GM18867 (cell line): ENCODE data around the gene EXD3.

ENCODE experiments used
- ATAC-seq: cut with Tn5 transposase; IDR thresholded peaks from one replicate; pipeline ENCODE4 v1.9.1; 2021; ENCODE audit warnings: mild to moderate bottlenecking, moderate library complexity; ENCODE audit not compliant: unreplicated experiment

Gene EXD3

DNA sequence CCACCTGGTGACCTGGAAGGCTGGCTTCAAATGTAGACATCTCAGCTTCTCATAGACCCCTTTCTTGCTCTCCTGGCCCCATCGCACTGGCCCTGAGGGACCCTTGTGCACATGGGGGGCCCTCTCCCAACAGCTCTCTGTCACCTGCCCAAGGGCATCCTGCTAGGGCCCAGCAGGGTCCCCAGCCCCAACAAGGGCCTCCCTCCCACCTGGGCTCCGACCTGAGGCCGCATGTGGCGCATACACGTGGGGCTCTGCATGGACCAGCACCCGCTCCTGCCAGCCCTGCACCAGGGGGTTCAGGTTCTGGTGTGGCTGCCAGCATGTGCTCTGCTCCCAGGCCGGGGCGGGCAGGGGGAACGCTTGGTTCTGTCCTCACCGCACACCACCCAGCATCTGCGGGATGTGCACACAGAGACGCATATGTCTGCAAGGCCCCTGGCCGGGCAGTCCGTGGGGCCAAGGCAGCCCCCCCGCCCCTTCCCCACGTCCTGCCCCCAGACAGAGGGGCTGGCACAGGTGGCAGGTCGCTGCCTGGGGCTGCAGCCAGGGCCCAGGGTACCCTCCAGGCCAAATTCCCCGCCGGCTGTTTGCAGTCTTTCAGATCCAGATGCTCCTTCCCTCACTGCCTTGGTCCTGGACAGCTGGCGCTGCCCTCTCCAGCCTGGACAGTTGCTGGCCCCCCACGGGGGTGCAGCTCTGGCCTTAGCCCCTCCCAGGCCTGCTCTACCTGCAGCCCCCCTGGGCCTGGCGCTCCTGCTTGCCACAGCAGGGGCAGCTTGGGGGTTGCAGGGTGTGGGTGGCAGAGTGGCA is 103.0 kb downstream of the EXD3 start:
- ATAC-seq, result no peak

DNA sequence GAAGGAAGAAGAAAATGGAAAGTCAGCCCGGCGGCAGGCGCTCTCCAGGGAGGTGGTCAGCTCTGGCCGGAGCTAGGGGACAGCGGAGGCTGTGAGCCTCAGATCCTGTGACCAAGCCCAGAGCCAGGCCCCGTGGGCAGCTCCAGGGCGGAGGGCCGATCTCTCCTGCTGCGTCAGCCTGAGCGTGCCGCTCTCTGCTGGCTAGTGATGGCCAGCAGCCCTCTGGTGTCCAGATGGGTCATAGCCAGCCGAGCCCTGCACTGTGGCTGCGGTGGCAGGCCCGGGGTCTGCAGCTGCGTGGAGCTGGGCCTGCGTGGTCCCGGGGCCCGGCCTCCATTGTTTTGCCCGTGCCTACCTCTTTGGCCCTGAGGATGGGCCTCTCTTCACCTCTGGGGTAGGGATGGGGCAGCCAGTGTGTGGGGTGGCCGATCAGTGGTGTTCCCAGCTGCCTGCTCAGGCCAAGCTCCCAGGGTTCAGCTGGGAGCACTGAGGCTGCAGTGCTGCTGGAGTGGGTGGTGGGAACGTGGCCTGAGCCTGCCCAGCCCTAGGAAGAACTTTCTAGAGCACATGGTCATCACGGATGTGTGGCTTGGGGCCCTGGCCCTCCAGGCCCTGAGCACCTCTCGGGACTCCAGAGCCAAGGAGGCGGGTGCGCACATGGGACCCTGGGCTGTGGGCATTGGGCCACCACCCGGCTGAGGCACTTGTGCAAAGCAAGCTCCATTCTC is 103.8 kb downstream of the EXD3 start:
- no peak for ATAC-seq

- ATAC-seq, result no peak
Measured at GRCh38 chr9:137318602-137319001, 104.4 kb downstream of the EXD3 start.

DNA sequence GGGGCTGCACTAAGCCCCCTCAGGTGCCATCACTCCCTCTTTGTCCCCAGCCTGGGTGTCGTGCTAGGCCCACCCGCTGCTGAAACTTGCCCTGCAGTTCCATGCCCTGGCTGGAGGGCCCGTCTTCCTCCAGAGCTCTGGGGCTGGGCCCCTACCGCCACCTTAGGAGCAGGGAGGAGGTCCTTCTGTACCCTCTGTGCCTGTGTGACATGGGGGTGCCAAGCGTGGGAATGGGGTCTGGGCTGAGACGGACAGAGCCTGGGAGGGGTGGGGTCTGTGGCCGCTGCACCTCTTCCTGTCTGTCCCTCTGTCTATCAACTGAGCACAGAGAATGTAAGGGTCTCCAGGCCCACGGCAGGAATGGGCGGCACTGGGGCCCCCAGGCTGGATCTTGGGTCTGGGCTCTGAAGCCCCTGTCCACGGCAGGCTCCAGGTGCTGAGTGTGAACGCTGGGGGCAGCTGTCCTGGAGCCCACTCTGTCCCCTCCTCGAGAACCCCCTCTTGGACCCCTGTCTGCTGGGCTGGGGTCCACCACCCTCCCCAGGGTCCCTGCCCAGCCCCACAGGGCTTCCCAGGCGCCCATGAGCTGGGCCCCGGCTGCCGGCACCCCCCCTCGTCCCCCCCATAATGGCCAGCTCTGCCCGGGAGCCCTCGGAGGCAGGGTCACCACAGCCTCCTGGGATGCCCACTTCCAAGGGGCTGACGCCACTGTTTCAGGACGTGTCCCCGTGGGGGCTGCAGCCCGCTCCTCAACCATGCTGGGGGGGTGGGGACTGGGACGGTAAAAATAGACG is 105.0 kb downstream of the EXD3 start:
- no peak for ATAC-seq

DNA sequence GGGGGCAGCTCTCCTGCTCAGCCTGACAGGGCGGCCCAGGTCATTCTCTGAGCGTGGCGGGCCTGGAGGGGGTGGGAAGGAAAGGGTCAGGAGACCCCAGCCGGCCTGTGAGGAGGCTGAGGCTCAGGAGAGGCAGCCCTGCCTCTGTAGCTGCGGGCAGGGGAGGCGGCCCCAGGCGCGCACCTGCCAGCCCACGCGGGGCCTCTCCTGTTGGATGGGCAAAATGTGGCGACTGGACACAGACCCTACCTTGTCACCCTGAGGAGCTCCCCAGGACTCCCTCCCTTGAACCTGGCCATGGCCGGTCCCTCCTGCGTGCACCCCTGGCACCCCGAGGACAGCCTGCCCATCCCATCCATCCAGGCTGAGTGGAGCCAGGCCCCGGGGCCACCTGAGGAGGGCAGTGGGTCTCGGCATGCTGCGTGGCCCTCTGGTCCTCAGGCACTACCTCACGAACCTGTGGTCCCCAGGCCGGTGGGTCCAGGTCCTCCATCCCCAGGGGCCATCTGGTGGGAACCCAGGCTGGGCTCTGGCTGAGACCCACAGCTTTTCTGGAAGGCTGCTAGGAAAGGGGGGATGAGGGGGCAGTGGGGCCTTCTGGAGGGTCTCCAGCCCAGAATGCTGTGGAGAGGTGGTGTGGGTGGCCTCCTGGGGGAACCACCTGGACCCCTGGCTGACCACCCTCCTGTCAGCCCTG is 105.8 kb downstream of the EXD3 start:
- no peak for ATAC-seq

- no peak for ATAC-seq
Measured at GRCh38 chr9:137316012-137316981, 106.7 kb downstream of the EXD3 start.

DNA sequence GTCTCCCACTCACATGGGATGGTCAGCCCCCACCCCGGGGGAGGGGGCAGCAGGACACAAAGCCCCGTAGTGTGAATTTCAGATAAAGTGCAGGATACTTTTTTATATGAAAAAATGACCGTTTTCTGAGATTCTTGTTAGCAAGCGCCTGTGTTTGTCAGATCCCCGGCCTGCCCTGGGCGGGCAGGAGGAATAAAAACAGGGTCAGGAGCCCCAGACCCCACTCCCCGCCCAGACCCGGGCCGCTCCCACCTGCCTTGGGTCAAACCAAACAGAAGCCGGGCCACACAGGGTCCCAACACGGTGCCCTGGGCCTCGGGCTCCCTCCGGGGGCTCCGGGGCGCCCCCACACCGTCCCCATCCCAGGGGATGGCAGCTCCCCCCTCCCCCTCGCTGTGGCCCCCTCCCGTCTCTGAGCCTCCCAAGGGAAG is 107.4 kb downstream of the EXD3 start:
- no peak for ATAC-seq

DNA sequence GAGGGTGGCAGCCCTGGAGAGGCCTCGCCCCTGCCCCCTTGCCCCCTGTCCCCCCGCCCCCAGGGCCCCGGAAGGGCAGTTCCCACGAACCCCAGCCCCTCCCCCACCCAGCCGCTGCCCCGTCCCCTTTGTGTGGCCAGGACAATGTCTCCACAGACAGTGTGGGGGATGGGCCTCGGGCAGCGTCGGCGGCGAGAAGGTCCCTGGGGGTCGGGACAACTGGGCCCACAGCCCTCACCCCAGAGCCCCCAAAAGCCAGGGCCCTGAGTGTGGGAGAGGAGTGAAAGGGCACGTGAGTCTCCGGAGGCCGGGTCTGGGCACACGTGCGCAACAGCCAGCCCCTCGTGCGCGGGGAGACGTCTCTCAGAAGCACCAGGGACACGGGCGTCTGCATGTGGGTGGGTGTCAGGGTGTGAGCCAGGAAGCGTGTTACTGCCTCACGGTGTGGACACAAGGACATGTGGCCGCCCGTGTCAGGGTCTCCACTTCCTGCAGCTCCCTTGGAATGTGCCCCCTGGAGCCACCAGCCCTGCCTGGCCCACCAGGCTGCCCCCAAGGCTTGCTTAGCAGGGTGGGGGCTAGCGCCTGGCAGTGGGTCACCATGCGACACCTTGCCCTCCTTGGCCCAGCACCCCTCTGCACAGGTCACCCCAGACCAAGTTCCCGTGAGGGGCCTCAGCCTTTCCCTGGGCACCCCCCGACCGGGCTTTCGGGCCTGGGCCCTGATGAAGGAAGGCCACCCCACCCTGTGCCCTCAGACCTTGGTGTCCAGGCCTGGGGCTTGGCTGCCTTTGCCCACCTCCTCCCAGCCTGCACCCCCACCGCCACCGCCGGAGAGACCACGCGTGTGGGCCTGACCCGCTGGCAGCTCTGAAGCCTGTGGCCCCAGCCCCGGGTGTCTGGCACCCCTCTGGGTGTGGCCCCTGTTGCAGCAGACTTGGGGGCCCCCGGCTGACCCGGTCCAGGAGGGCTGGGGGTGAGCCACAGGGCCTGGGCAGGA is 108.1 kb downstream of the EXD3 start:
- no peak for ATAC-seq

GRCh38 chr9:137313956-137314560 is 108.9 kb downstream of the EXD3 start:
- ATAC-seq, result no peak

DNA sequence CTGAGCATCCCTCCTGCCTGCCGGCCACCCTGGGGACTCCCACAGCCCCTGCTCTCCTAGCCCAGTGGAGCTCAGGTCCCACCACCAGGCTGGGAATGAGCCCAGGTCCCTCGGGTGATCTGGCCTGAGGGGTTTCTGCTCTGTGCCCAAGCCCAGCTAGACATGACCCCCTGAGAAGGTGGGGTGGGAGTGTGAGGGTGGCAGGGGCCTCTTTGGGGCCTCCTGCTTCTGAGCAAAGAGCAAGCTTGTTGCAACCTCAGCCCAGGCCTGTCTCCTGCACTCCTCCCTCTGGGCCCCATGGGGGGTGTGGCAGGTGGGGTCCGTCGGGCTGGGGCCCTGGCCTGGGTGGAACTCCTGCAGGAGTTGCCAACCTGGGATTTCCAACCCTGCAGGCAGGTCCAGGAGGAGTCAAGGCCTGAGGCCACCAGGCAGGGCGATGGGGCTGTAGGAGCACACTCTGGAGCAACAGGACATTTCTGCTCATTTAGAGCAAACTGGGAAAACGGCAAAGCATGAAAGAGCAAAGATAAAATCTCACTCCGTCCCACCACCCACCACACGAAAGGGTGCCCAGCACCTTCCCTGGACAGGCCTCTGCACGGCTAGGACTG is 109.5 kb downstream of the EXD3 start:
- no peak for ATAC-seq

DNA sequence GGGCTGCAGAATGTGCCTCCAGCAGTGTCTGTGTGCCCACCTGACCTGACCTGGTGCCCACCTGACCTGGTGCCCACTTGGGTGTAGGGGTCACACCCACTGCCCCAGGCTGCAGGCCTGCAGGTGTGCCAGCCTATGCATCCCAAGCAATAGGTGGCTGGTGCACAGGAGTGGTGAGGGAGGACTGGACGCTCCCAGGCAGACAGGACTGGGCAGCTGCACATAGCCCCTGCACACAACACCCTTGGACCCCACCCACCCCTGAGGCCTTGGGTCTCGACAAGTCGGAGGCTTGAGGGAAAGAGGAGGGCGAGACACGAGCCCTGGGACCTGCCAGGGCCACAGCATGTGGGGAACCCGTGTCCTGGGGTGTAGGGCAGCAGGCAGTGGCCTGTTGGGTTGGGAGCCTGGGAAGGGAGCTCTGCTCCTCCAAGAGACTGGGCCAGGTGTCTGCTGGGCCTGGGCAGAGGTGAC is 110.1 kb downstream of the EXD3 start:
- no peak for ATAC-seq

DNA sequence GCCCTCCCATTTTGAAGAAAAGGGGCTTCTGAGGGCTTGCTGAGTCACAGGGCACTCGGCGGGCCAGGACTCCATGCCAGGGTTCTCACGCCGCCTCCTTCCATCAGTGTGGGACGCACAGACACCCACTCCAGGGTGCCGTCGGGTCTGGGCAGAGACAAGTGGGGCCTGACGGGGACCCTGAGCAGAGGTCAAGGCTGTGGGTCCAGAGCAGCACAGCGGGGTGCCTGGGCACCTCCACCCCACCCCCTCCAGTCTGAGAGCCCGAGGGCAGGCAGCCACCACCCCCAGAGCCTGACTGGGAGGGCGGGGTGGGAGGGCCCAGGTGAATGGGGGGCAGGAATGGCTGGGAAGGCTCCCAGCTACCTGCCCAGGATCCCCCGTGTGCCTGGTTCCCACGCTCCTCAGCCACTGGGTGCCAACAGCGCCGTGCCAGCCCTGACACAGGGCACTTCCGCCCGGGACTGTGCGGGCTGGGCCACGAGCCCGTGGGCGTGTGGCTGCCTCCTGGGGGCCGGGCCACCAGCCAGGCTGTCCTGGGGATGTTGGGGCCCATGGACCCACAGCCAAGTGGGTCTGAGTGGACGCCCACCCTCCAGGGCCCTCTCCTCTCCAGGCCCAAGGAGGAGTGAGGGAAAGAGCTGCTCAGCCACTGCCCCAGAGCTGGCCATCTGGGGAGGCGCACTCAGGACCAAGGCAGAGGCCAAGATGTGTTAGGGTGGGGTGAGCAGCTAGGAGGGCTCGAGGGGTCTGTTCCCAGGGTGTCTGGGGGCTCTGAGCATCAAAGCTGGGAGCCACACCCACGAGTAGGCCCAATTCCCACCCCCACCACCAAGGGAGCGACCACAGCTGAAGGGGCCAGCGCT is 110.7 kb downstream of the EXD3 start:
- no peak for ATAC-seq

GRCh38 chr9:137311171-137311985 is 111.6 kb downstream of the EXD3 start:
- no peak for ATAC-seq

DNA sequence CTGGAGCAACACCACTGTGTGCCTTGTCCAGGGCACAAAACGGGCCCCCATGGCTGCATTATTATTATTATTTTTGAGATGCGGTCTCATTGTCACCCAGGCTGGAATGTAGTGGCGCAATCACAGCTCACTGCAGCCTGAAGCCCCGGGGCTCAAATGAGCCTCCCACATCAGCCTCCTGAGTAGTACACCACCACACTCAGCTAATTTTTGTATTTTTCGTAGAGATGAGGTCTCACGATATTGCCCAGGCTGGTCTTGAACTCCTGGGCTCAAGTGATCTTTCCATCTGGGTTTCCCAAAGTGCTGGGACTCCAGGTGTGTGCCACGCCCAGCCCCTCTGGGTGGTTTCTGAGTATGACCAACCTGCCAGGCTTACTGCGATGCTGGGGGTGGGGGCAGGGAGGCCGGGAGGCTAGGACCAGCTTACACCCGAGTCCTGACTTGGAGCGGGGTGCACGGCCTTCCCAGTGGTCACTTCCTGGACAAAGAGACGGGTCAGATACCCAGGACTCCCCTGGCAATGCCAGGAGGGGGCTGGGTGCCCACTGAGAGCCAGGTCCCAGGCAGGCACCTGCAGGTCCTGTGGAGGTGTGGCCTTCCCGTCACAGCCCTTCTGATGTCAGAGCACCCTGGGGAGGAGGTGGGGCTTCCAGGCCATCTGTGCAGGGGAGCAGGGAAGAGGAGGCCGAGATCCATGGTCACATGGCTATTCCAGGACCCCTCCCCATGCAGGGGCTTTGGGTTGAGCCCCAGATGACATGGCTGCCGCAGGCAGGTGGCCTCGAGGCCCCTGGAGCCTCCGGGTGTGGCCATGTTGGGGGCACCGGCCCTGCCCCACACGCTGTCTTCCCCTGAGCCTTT is 112.5 kb downstream of the EXD3 start:
- no peak for ATAC-seq
